Measurements from ENCODE around the gene TOB2. TPM values are rescaled to one million over a fixed set of nuclear protein-coding genes. Genes with fewer than 3 reads are reported as not detected.
"Not testable (repeated sequence)": the region's sequence is repeated elsewhere in the genome, so short reads cannot be mapped to it uniquely, and the experiment has no call there.

TOB2 gene
- polyA plus RNA-seq, 1 experiment: 24.3 TPM

GRCh38 chr22:41461901-41462300 is 15.3 kb upstream of the TOB2 start:
- H3K4me3 ChIP-seq (ENCODE audit: low read depth, low read length): no peak overlapping the region
- CTCF ChIA-PET: interaction anchor here (1.7 to 2.0 kb wide), 2 partner anchors 11 to 13 kb away, joined by 6 read pairs; no protein-coding TSS in a partner anchor
- POLR2A ChIA-PET: no interaction called here
- DNase-seq (ENCODE audit: low read depth): no peak
- no peak for TF ChIP-seq CTCF (IDR thresholded peaks at IDR 0.05; ENCODE audit: insufficient read depth, low read depth, low read length)
- H3K27me3 ChIP-seq (ENCODE audit: control insufficient read depth, insufficient read depth, low read length): no peaks in the 10 kb centered on the region
- peaks cover 9% of the 10 kb centered on the region for H3K36me3 ChIP-seq (ENCODE audit: control insufficient read depth, insufficient read depth, low read length)

- CTCF ChIA-PET: interaction anchor here (1.0 to 1.1 kb wide), 2 partner anchors 12 to 23 kb away, joined by 3 to 4 read pairs; no protein-coding TSS in a partner anchor
- H3K27me3 ChIP-seq (ENCODE audit: control insufficient read depth, insufficient read depth, low read length); H3K4me3 ChIP-seq (ENCODE audit: low read depth, low read length); H3K36me3 ChIP-seq (ENCODE audit: control insufficient read depth, insufficient read depth, low read length); DNase-seq (ENCODE audit: low read depth); POLR2A ChIA-PET: not testable (repeated sequence)
Measured at GRCh38 chr22:41460071-41460470, 13.5 kb upstream of the TOB2 start.

- Histone ChIP-seq H3K4me3 (ENCODE audit: low read depth, low read length) (no peak overlapping the region), H3K36me3 (ENCODE audit: control insufficient read depth, insufficient read depth, low read length) (peaks cover 4% of the 10 kb centered on the region; the same call in 1 of the 2 replicates), H3K27me3 (ENCODE audit: control insufficient read depth, insufficient read depth, low read length) (no peaks in the 10 kb centered on the region)
- CTCF ChIA-PET: no interaction called here
- DNase-seq (ENCODE audit: low read depth): no peak
- TF ChIP-seq CTCF (IDR thresholded peaks at IDR 0.05; ENCODE audit: insufficient read depth, low read depth, low read length): no peak
- POLR2A ChIA-PET: no interaction called here
Measured at GRCh38 chr22:41459431-41459830, 12.8 kb upstream of the TOB2 start.

- TF ChIP-seq CTCF (IDR thresholded peaks at IDR 0.05; ENCODE audit: insufficient read depth, low read depth, low read length): no peak
- no peak for DNase-seq (ENCODE audit: low read depth)
- no peak overlapping the region for H3K4me3 ChIP-seq (ENCODE audit: low read depth, low read length)
- POLR2A ChIA-PET: no interaction called here
- peaks cover 4% of the 10 kb centered on the region; the same call in 1 of the 2 replicates for H3K36me3 ChIP-seq (ENCODE audit: control insufficient read depth, insufficient read depth, low read length)
- CTCF ChIA-PET: interaction anchor here (0.8 kb wide), 1 partner anchor 56 kb away, joined by 3 read pairs; no protein-coding TSS in a partner anchor
- no peaks in the 10 kb centered on the region for H3K27me3 ChIP-seq (ENCODE audit: control insufficient read depth, insufficient read depth, low read length)
Measured at GRCh38 chr22:41458161-41458728, 11.6 kb upstream of the TOB2 start.

- ChIA-PET POLR2A (interaction anchor here (0.6 to 0.9 kb wide), 3 partner anchors 20 to 152 kb away, joined by 5 to 11 read pairs (median 6); partner anchors contain the start of genes ACO2 and PHF5A), CTCF (interaction anchor here (0.6 to 1.9 kb wide), 7 partner anchors 12 to 307 kb away, joined by 3 to 8 read pairs (median 4); partner anchors contain the start of genes ACO2 and PHF5A)
- Histone ChIP-seq H3K4me3 (ENCODE audit: low read depth, low read length) (peak overlapping the region; percentile 98), H3K36me3 (ENCODE audit: control insufficient read depth, insufficient read depth, low read length) (no peaks in the 10 kb centered on the region; the same call in 1 of the 2 replicates), H3K27me3 (ENCODE audit: control insufficient read depth, insufficient read depth, low read length) (no peaks in the 10 kb centered on the region)
- DNase-seq (ENCODE audit: low read depth): peak; percentile 99
- TF ChIP-seq CTCF (IDR thresholded peaks at IDR 0.05; ENCODE audit: insufficient read depth, low read depth, low read length): no peak
Measured at GRCh38 chr22:41448189-41448808, 1.7 kb upstream of the TOB2 start.

Data from BJ (cell line).